ENCODE measurements around the gene PTPRT.

Gene PTPRT

GRCh38 chr20:42346189-42347170 lies 843.2 kb downstream of the PTPRT start:
- no peak for DNase-seq

- DNase-seq: no peak
Measured at GRCh38 chr20:42341654-42342053, 848.1 kb downstream of the PTPRT start.

GRCh38 chr20:42340368-42340767 lies 849.3 kb downstream of the PTPRT start:
- no peak for DNase-seq

GRCh38 chr20:42338294-42339201 lies 851.2 kb downstream of the PTPRT start:
- no peak for DNase-seq

- DNase-seq: no peak
Measured at GRCh38 chr20:42336576-42336975, 853.1 kb downstream of the PTPRT start.

GRCh38 chr20:42319252-42320013 lies 870.3 kb downstream of the PTPRT start:
- DNase-seq: no peak

- DNase-seq: no peak
Measured at GRCh38 chr20:42313704-42314103, 876.0 kb downstream of the PTPRT start.

- DNase-seq: no peak
Measured at GRCh38 chr20:42309050-42309449, 880.7 kb downstream of the PTPRT start.

GRCh38 chr20:42308171-42308570 lies 881.5 kb downstream of the PTPRT start:
- no peak for DNase-seq

- DNase-seq: no peak
Measured at GRCh38 chr20:42295592-42295991, 894.1 kb downstream of the PTPRT start.

GRCh38 chr20:42294976-42295375 lies 894.7 kb downstream of the PTPRT start:
- no peak for DNase-seq

GRCh38 chr20:42281801-42282200 lies 907.9 kb downstream of the PTPRT start:
- DNase-seq: no peak

GRCh38 chr20:42276718-42277602 lies 912.7 kb downstream of the PTPRT start:
- DNase-seq: no peak

- DNase-seq: no peak
Measured at GRCh38 chr20:42274986-42275385, 914.7 kb downstream of the PTPRT start.

- no peak for DNase-seq
Measured at GRCh38 chr20:42272516-42272915, 917.2 kb downstream of the PTPRT start.

- DNase-seq: no peak
Measured at GRCh38 chr20:42270539-42270938, 919.2 kb downstream of the PTPRT start.

- DNase-seq: no peak
Measured at GRCh38 chr20:42267793-42268384, 921.8 kb downstream of the PTPRT start.

GRCh38 chr20:42261766-42262270 lies 927.9 kb downstream of the PTPRT start:
- no peak for DNase-seq

- no peak for DNase-seq
Measured at GRCh38 chr20:42260184-42260583, 929.5 kb downstream of the PTPRT start.

- no peak for DNase-seq
Measured at GRCh38 chr20:42259389-42259788, 930.3 kb downstream of the PTPRT start.
